SU-DHL-6 (cell line): Measurements from ENCODE around the gene HARBI1.

Source experiments
- EZH2phosphoT487 ChIP-seq: fragments of 200-600 bp; sonication (generic), shearing (Covaris generic); conservative IDR thresholded peaks from 2 replicates; pipeline ENCODE4 v1.6.1; 2018; ENCODE audit warnings: mild to moderate bottlenecking, antibody characterized with exemption, low read length, moderate library complexity, mixed read lengths
- TF ChIP-seq, protein P1 (sequence below): fragments of 200-600 bp; sonication (generic); IDR thresholded peaks from one replicate; pipeline ENCODE4 v1.5.1; 2017; ENCODE audit warnings: antibody characterized with exemption, mild to moderate bottlenecking, low read length, moderate library complexity; ENCODE audit not compliant: insufficient read depth, poor library complexity, severe bottlenecking

- TF ChIP-seq, protein P1, sequence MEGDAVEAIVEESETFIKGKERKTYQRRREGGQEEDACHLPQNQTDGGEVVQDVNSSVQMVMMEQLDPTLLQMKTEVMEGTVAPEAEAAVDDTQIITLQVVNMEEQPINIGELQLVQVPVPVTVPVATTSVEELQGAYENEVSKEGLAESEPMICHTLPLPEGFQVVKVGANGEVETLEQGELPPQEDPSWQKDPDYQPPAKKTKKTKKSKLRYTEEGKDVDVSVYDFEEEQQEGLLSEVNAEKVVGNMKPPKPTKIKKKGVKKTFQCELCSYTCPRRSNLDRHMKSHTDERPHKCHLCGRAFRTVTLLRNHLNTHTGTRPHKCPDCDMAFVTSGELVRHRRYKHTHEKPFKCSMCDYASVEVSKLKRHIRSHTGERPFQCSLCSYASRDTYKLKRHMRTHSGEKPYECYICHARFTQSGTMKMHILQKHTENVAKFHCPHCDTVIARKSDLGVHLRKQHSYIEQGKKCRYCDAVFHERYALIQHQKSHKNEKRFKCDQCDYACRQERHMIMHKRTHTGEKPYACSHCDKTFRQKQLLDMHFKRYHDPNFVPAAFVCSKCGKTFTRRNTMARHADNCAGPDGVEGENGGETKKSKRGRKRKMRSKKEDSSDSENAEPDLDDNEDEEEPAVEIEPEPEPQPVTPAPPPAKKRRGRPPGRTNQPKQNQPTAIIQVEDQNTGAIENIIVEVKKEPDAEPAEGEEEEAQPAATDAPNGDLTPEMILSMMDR, result no peak
- no peak for TF ChIP-seq EZH2phosphoT487
These were observed 52.6 kb downstream of the HARBI1 start for GRCh38 chr11:46564459-46564858.
